GM18868 (cell line): Measurements from ENCODE around the gene PCSK5.
"Not testable (repeated sequence)": the region's sequence is repeated elsewhere in the genome, so short reads cannot be mapped to it uniquely, and the experiment has no call there.

Experiments
- ATAC-seq: cut with Tn5 transposase; IDR thresholded peaks from one replicate; pipeline ENCODE4 v1.9.1; 2021; ENCODE audit warnings: mild to moderate bottlenecking, moderate library complexity; ENCODE audit not compliant: unreplicated experiment

PCSK5 gene

GRCh38 chr9:76044266-76044819 lies 153.9 kb downstream of the PCSK5 start:
- no peak for ATAC-seq

DNA sequence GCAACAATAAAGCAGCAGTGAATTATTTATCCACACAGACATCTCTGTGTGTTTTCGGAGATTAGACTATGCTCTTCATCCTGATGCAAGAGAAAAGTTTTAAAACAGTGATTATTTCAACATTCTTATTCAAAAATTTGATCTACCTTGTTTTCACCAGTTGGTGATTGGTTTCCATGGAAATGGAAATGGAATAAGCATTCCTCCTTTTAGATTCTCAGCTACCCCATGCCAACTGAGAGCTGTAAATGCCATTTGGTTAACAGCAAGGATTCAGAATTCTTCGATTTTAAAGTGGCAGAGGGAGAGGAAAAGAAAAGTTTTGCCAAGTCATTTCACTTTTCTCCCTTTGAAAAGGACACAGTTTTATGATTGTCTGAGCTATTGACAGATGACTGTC lies 154.7 kb downstream of the PCSK5 start:
- ATAC-seq = no peak

GRCh38 chr9:76049341-76049740 lies 158.9 kb downstream of the PCSK5 start:
- ATAC-seq = no peak

DNA sequence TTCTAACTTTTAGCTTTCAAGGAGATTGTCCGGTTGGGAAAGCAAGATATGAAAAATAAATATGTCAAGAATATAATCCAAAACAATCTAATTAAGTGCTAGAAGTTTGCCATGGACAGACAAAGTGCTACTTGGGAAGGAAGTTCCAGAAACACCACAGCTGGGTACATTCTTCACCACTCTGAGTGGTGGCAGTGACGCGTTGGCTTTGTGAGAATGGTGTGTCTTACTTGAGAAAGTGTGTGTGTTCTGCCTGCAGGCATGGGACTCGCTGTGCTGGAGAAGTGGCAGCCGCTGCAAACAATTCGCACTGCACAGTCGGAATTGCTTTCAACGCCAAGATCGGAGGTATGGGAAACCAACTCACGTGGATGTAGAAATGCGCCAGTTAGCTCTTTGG lies 177.2 kb downstream of the PCSK5 start:
- ATAC-seq = no peak

GRCh38 chr9:76077537-76077936 lies 187.1 kb downstream of the PCSK5 start:
- no peak for ATAC-seq

DNA sequence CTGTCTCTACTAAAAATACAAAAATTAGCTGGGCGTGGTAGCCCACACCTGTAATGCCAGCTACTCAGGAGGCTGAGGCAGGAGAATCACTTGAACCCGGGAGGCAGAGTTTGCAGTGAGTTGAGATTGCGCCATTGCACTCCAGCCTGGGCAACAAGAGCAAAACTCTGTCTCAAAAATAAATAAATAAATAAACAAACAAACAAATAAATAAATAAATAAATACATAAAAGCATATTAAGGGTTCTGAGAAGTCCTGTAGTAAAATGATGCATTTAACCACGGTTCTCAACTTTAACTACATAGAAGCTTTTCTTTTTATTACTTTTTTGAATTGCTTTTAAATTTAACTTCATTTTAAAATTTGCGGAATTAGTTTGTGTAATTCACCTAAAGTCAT lies 190.8 kb downstream of the PCSK5 start:
- not testable (repeated sequence) for ATAC-seq

GRCh38 chr9:76082057-76082456 lies 191.6 kb downstream of the PCSK5 start:
- ATAC-seq = no peak

DNA sequence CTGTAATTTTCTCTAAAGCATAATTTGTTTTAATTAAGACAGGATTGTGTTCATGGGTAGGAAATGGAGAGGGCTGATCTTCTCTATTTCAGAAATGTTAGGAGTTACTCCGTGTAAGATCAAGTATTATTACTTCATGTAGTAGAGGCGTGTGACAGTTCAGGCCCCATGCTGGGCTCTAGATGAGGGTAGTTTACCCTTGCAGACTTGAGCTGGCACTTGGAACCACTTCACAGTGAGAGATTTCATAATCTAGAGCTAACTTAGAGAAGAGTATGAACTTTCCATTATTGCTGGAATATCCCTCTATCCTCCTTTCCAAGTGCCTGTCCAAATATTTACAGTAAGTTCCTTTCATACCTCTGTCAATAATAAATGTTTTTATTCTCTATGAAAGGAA lies 195.1 kb downstream of the PCSK5 start:
- no peak for ATAC-seq

- no peak for ATAC-seq
Measured at GRCh38 chr9:76086539-76086938, 196.1 kb downstream of the PCSK5 start.

DNA sequence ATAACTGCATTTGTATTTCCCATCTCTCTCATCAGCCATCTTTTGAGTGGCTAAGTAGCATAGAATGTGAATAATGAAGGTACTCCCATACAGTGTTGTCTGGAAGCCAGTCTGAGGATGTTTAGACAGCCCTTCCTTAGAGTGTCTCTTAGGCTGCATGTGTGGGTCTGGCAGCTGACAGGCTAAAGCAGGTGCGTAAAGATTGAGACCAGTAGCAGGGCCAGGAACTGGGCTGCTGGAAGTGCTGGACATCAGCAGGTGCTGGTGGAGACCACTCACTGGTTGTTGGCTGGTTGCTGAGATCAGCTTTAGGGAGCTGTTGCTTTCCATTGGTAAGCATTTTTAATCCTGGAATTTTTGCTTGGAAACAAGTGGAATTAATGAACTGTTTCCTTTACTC lies 197.5 kb downstream of the PCSK5 start:
- no peak for ATAC-seq

GRCh38 chr9:76090330-76090729 lies 199.9 kb downstream of the PCSK5 start:
- no peak for ATAC-seq

DNA sequence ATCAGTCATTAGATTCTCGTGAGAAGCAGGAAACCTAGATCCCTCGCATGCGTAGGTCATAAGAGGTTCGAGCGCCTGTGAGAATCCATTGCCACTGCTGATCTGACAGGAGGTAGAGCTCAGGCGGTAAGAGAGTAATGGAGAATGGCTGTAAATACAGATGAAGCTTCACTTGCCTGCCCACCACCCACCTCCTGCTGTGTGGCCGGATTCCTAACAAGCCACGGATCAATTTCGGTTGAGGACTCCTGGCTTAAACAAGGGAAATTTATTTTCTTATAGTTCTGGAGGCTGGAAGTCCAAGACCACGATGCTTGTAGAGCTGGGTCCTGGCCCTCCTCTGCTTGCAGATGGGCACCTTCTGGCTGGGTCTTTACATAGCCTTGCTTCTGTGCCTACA lies 200.4 kb downstream of the PCSK5 start:
- ATAC-seq = no peak

DNA sequence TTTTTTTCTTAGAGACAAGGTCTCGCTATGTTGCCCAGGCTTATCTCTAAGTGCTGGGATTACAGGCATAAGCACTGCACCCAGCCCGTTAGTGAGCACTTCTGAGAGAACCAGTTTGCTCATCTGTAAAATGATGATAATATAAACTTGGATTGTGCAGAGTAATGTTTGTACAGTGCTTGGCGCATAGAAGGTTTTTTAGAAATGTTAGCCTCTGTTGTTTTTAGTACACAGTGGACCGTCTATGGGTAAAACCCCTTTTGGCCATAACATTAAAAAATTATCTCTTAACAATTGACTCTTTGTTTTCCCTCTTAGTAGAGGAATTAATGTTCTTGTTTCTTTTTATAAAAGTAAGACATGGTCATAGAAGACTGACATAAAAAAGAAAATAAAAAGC lies 202.1 kb downstream of the PCSK5 start:
- no peak for ATAC-seq

DNA sequence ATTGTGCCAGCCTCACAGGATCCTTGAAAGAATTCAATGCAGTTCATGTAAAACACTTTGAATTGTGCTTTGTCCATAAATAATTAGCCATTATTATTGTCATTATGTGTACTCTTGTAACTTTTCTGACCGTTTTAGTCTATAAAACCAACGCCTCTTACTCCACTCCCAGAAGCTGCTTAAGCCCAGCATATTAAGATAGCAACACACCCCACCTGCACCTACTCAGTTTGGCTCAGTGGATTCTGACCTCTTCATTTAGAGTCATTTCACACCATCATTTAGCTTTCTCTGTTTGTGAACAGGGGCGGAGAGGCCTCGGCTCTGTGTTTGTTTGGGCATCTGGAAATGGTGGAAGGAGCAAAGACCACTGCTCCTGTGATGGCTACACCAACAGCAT lies 205.1 kb downstream of the PCSK5 start:
- ATAC-seq = no peak

DNA sequence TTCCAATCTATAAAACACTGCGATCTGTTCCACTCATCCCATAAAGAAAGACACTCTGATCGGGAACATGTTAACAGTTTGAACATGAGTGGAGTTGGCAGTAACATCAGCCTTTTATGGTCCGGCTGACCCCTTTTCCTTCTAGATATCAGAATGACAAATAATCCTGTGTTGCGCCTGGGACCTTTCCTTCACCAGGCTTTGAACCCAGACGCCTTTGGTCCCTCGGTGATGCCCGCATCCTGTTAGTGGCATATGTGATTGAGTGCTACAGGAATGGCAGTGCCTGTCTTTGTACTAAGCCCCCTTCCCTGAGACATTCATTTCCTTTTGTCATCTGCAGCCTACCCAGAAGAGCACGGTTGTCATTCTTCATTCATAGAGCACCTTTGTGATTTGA lies 209.0 kb downstream of the PCSK5 start:
- no peak for ATAC-seq

- no peak for ATAC-seq
Measured at GRCh38 chr9:76101075-76101474, 210.6 kb downstream of the PCSK5 start.

DNA sequence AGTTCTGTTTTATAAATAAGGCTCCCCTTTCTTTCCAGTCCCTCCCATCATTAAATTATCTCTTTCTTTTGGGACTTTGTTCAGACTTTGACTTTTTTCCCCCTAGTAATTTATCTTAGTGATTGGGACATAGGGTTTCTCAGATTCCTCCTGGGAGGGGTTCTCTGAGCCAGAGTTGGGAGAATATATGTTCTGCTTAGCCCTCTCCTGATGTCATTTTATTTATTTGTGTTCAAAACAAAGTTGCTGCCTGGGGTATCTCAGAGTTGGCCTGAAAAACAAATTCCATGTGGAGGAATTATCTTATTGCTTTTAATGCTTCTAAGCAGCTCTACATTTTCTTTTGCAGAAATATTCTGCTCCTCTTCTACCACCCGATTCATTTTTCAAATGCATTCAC lies 211.0 kb downstream of the PCSK5 start:
- ATAC-seq = no peak

DNA sequence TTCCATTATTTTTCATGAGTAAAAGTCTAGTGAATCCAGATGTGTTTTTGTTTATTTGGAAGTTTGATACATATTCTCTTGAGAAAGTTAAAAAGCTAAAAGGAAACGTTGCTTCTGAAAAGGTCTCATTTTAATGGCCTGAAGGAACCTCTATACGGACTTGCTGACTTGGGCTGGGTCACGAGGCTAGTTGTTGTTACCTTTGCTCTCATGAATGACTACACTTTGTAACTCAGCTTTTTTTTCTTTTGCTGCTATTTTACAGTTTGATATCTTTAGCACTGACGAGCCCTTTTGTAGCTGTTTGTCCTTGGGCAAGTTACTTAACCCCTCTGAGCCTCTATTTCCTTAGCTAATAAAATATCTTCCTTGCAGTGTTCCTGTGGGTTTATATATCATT lies 211.5 kb downstream of the PCSK5 start:
- ATAC-seq = no peak

- no peak for ATAC-seq
Measured at GRCh38 chr9:76103531-76104315, 213.2 kb downstream of the PCSK5 start.

- ATAC-seq = no peak
Measured at GRCh38 chr9:76107482-76107881, 217.0 kb downstream of the PCSK5 start.

DNA sequence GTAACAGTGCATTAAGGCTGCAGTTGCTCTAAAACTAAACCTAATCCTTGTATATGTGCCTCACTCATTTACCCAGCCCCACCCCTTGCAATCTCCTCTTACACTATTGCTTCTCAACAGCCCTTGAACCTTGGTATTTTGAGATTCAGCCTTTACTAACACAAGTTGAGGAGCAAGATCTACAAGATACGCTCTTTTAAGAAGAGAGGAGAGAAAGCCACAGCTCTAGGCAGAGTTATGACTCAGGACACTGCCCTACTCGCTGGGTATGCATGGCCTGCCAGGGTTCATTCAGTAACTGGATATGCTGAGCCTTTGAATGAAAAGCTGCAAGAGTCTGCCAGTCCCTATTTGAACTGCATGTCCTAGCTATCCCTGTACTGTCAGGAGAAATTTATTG lies 219.5 kb downstream of the PCSK5 start:
- no peak for ATAC-seq

DNA sequence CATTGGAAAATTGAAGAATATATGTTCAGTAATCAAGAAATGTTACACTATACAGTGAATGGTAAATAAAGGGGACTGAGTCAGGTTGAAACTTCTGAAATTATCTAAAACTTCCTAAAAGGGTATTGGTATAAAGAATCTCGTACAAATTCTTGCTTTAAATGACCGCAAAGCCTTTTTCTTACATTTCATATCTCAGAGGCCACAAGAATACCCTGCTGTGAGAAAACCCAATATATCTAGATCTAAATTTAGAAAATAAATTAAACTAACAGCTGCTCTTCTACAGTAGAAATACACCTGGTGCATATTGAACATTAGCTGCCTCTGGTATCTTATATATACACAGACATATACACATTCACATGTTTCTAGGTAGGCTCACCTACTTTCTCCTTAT lies 221.7 kb downstream of the PCSK5 start:
- ATAC-seq = peak; percentile 57

GRCh38 chr9:76114144-76114543 lies 223.7 kb downstream of the PCSK5 start:
- no peak for ATAC-seq
